HG03060 (cell line): ENCODE data around the gene ENTHD1.
"Not testable (repeated sequence)": the region's sequence is repeated elsewhere in the genome, so short reads cannot be mapped to it uniquely, and the experiment has no call there.

Experiments used
- ATAC-seq: cut with Tn5 transposase; IDR thresholded peaks from one replicate; pipeline ENCODE4 v1.9.1; 2021; ENCODE audit warnings: low read depth, moderate number of reproducible peaks; ENCODE audit not compliant: unreplicated experiment

The ENTHD1 gene

DNA sequence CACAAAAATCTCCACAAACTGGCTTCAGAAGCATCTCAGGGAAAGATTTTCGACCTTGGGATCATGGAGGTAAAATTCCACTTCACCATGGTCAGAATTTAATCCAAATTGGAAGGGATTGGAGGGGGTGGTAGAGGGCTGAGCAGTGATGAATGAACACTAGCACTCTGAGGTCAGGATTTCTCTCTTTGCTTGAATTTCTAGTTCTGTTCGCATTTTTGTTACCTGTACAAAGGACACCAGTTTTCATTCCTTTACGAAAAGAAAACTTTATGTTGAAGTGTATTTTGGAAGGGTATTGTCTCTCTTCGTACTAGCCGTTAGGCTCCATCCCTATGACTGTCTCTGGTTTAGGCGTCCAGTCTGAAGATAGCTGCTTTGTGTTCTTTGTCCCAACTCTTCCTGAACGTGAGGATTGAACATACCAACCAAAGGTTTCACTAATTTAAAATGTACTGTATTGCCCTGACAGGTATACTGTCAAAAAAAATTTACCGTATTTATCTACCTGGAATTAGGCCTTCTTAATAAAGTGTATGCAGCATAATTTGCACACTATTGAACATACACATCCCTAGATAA is 8.1 kb upstream of the ENTHD1 start:
- no peak for ATAC-seq

DNA sequence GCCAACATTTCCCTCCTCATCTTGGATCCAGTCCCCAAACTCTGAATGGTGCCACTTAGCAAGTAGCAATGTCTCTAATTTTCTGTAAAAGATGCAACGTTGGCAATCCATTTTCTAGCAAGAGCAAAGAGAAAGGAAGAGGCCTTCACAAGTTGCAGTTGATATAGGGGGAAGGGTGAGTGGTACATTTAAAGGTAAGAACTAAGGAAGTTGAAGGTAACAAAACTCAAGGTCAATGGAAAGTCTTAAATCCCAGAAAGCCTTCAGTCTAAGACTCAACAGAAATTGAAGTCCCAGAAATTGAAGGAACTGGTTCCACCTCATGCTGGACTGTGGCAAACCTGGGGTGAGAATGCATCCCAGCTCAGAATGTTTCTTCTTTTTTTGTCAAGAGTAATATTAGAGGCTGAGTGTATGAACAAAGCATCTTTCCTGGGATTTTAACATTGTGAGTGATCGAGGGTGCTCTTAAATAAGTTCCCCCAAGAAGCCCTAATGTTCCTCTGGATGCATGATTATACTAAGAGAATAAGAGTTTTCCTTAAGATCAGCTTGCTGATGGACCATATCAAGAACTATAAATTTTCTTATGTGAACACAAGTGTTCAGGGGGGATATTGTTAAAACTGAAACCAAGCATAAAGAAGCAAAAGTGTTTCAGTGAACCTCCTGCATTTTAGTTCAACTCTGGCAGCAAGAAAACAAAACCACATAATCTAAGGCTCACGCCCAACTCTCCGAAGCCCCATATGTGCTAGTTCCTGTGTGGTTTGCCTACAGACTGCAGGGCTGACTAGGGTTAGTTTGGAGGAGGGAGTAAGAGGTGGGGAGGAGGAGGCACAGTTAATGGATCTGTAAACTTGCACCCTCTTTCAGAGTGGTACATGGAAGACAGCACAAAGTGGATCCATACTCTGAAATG is 7.0 kb upstream of the ENTHD1 start, which contains the start of gene GRAP2:
Gene GRAP2 (plus strand): TSS at position 779 of the 922 bp plus-strand sequence. CDS start 46,023 bp downstream, outside the sequence.
- no peak for ATAC-seq

DNA sequence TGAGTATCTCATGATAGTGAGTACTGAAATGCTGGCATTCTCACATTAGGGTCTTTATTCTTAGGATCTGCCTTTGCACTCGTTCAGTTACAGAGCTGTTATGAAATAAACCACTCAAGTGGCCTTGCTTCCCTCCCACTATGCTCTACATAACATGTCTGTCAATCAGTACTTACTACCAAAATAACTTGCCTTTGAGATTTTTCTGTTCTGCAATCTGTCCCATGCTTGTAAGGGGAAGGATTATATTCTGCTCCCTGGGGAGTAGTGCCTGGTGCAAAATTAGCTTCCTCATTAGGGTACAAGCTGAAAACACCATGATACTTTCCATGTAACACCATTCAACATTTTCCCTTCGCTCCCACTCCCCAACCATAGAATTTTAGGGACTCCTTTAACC is 5.4 kb upstream of the ENTHD1 start:
- peak; percentile 69 for ATAC-seq

DNA sequence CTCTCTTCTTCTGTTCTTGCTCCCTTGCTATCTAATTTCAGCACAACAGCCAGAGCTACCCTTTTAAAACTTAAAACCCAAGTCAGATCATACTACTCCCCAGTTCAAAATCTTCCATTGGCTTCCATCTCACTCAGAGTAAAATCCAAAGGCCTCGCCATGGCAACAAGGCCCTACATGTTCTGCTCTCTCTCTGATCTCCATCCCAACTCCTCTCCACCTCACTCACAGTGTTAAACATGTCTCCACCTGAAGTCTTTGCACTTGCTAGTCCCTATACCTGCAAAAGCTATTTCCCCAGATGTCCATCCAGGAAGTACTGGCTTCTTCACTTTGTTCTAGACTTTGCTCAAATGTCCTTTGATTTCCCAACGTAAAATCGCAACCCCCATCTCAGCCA is 4.3 kb upstream of the ENTHD1 start:
- no peak for ATAC-seq

DNA sequence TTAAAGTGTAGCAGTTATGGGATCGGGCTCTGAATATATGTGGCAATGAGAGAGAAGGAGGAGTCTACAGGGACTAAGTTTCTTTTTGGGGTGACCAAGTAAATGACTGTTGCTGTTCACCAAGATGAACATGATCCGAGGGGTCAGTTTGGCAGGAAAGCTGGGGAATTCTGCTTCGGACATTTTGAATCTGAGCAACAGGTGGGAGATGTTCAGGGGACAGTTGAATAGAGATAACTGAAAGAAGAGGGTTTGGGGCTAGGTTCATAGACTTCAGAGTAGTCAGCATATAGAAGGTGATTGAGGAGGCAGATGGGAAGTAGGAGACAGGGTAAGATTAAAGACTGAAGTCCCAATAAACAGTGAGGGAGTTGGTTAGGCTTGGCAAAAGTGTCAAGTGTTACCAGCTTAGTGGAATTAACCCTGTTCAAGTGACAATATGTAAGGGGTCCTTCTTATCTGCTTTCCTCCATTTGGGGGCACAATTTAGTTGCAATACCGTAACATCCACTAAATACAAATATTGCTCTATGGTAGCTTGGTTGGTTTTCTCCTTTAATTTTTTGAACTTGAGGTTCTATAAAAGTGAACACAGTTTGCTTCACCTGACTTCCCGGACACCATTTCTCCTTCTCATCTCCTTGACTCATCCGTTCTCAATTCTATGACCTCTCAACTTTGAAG is 2.9 kb upstream of the ENTHD1 start:
- no peak for ATAC-seq

DNA sequence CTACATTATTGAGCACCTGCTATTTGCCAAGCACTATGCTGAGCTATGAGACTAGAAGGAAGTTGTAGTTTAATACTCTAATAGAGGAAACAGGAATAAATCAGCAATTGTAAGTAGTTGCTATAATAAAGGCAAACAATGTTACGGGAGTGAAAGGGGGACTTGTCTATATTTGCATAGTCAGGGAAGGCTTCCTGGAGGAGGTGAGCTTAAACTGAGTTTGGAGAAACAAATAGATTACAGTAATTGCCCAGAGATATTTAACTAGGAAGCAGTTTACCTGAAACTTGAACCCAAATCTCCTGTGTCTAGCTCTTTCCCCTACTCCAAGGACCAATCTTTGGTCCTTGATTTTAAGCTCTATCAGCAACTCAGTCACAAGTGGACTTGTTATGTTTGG is 2.1 kb upstream of the ENTHD1 start:
- no peak for ATAC-seq

DNA sequence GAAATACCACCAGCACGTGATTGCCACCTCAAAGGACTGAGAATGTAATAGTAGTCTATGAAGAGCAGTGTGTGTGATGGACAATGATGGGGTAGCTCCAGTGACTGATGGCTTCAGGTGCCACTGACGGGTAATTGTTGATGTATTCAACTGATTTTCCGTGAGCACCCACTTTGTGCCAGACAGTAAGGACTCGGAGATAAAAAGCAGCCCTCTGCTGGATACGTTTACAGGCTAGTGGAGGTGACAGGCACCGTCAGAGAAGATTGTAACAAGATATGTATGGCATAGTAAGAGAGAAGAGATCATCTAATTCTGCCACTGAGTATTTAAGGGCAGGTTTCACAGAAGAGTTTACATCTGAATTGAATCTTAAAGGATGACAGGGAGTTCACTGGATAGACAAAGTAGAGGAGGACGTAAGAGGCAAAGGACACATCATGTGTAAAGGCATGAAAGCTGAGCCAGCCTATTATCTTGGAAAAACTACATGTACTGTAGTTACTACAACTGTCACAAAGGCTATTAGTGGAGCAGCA is 1.1 kb upstream of the ENTHD1 start:
- no peak for ATAC-seq

DNA sequence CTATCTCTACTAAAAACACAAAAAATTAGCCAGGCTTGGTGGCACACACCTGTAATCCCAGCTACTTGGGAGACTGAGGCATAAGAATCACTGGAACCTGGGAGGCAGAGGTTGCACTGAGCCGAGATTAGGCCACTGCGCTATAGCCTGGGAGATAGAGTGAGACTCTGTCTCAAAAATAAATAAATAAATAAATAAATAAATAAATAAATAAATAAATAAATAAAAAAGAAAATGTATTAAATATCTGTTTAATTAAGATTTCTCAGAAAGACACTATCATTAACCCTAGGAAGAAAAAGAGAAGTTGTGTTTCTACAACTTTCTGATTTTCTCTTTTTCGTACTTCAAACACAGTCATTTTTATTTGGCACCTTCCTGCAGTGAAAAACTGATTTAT is 3.6 kb downstream of the ENTHD1 start:
- ATAC-seq, result not testable (repeated sequence)

DNA sequence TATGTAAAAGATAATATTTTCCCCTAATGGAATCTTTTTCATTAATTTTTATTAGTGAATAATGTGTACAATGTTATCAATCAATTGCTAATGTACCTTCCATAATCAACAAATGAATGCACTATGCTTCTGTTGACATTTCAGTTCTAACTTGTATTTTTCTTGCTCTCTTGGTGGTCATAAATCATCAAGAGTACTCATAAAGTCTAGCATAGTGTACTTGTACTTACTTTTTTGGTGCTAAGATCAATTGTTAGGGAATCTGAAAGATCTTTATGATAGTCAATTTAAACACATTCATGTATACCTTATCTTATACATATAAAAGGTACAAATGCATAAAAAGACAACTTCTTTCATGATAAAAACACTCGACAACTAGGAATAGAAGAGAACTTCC is 10.5 kb downstream of the ENTHD1 start:
- no peak for ATAC-seq

DNA sequence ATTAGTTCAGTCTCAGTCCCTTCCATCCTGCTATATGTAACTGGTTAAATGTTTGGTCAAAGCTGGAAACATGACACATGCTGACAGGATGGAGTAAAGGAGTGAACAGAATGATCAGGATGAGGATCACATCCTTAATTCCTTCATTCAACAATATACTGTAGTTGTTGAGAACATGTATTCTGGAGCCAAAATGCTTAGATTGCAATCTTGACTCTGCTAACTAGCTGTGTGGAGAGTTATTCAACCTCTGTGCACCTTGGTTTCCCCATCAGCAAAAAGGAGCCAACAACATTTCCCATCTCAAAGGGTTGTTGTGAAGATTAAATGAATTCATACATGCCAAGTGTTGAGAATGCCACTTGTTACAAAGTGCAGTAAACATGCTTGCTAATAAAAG is 12.8 kb downstream of the ENTHD1 start:
- no peak for ATAC-seq

DNA sequence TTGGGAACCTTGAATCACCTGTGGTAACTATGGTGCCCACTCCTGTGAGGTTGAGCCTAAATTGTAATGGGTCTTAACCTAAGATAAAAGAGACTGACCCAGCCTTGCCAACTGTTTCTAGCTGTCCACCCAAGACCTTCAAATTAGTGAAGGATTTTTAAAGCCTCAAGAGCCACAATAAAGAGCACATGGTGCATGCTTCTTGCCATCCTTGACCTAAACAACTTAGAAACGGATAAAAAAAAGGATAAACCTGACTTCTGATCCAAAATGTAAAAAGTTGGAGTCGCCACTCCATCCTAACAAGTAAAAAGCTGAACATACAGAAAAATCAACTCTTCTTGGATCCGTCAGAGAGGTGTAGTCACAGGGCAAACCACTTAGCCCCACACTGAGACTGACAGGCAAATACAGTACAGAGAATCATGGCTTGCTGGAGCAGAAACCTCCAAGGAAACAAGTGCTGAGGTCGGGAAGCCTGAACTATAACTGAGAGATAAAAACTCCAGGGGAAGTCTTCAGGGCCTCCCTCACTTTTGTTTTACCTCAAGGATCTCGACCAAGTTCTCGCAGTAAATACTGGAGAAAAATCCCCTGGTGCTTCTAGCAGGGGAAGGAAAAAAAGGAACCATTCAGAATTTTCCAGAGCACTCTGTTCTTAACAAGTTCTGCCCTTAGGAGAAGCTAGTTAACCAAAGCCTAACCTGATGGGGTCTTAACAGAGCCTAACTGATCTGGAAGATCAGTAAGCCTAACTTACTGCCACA is 16.3 kb downstream of the ENTHD1 start:
- no peak for ATAC-seq

DNA sequence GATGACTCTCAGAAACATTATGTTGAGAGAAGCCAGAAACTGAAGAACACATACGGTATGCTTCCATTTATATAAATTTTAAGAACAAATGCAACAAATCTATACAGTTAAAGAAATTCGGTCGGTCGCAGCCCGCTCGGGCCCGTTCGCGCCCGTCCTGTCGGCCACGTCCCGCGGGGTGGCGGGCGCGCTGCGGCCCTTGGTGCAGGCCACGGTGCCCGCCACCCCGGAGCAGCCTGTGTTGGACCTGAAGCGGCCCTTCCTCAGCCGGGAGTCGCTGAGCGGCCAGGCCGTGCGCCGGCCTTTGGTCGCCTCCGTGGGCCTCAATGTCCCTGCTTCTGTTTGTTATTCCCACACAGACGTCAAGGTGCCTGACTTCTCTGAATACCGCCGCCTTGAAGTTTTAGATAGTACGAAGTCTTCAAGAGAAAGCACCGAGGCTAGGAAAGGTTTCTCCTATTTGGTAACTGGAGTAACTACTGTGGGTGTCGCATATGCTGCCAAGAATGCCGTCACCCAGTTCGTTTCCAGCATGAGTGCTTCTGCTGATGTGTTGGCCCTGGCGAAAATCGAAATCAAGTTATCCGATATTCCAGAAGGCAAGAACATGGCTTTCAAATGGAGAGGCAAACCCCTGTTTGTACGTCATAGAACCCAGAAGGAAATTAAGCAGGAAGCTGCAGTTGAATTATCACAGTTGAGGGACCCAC is 18.2 kb downstream of the ENTHD1 start:
- not testable (repeated sequence) for ATAC-seq

DNA sequence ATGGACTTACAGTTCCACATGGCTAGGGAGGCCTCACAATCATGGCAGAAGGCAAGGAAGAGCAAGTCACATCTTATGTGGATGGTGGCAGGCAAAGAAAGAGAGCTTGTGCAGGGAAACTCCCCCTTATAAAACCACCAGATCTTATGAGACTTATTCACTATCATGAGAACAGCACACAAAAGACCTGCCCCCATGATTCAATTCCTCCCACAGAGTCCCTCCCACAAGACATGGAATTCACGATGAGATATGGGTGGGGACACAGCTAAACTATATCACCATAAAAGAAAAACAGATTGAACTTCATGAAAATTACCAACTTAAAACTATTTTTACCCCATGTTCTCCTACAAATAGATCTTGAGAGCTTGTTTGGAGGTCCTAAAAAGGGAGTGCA is 19.6 kb downstream of the ENTHD1 start:
- ATAC-seq, result no peak

DNA sequence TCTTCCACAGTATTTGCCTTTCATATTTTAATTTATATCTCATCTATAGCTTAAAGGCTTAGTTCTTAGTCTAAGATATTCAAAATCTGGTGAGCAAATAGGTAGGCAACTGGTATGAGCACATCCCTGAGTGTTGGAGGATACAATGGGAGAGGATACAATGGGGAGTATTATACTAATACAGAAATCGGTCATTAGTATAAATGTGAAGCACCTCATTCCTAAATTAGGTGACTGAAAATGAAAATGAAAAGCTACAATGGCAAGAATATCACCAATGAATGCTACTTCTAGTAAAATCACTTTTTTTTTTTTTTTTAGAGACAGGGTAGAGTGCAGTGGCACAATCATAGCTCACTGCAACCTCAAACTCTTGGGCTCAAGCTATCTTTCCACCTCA is 21.0 kb downstream of the ENTHD1 start:
- ATAC-seq, result no peak

DNA sequence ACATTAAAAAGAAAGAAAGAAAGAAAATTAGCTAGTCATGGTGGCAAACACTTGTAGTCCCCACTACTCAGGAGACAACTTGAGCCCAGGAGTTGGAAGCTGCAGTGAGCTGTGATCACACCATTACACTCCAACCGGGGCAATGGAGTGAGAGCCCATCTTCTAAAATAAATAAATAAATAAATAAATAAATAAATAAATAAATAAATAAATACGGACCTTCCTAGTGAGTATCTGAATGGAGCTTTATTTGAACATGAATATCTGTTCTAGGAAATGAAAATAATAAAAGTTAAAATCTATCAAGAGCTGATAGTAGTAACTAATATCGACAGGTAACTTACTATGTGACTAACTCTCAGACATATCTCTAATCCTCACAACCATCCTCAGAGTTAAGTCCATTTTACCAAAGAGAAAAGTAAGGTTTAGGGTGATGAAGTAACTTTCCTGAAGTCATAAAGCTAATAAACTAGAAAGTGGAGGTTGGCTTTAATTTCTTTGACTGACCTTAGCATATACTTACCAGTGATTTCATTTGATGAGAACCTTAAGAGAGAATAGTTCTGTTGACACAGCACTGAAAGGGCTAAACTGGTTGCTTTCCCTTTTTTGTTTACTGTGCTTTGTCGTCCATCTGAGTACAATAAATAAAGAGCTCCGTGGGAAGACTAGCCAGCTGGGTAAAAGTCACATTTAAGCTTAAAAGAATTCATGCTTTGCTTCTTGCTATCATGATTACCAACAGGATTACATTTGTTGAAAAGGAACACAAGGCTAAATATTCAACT is 22.4 kb downstream of the ENTHD1 start:
- ATAC-seq, result no peak

DNA sequence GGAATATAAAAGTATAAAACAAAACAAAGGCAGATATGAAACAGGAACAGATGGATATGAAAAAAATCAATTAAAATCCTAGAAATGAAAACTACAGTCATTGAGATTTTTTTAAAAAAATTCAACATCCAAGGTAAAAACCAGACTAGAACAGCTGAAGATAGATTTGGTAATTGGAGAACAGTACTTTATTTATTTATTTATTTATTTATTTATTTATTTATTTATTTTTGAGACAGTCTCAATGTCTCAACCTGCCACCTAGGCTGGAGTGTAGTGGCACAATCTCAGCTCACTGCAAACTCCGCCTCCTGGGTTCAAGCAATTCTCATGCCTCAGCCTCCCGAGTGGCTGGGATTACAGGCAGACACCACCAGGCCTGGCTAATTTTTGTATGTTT is 23.8 kb downstream of the ENTHD1 start:
- not testable (repeated sequence) for ATAC-seq

DNA sequence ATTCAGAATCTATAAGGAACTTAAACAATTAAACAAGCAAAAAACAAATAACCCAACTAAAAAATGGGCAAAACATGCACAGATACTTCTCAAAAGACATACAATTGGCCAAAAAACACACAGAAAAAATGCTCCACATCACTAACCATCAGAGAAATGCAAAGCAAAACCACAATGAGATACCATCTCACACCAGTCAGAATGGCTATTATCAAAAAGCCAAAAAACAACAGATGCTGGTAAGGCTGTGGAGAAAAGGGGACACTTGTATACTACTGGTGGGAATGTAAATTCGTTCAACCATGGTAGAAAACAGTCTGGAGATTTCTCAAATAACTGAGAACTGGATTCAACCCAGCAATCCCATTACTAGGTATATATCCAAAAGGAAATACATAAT is 24.8 kb downstream of the ENTHD1 start:
- no peak for ATAC-seq

DNA sequence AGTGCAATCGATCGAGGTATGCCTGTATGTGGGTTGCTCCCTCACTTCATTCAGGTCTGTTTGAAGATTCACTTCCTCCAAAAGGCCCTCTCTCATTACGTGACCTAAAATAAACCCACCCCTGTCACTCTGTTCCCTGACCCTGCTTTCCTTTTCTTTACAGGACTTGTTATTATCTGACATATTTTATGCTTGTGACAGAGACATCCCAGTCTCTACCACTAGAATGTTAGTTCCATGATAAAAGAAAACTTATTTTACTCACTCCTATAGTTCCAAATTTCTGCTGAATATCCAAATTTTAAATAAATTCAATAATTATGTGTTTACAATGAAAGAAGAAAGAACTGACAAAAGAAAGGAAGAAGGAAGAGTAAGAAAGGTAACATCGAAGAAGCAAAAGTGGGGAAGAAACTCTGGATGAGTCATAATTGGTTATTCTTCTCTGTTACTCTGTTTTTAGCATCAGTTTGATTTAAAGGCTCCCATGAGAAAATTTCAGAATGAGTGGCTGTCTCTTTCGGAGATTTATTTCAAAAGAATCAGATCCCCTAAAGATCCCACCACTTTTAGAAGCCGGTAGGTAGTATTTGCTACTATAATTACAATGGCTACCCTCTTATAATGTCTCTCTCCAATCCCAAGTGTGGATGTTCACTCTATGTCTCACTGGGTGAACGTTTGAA is 33.5 kb downstream of the ENTHD1 start:
- no peak for ATAC-seq
